DMS 273 treated with DMSO at 0.1 percent for 48 hours (cell line): Measurements from ENCODE around the gene GABRA5.

Experiments
- DNase-seq: peaks from one replicate; lab custom pipeline; 2025; lab: John Stamatoyannopoulos, UW

The GABRA5 gene

GRCh38 chr15:26928051-26928450 lies 61.2 kb downstream of the GABRA5 start:
- DNase-seq: no peak

GRCh38 chr15:26929588-26929987 lies 62.7 kb downstream of the GABRA5 start:
- no peak for DNase-seq

GRCh38 chr15:26934848-26935247 lies 68.0 kb downstream of the GABRA5 start:
- no peak for DNase-seq

- DNase-seq: no peak
These were observed 68.5 kb downstream of the GABRA5 start for GRCh38 chr15:26935322-26935721.

- no peak for DNase-seq
These were observed 69.6 kb downstream of the GABRA5 start for GRCh38 chr15:26936502-26936901.

DNA sequence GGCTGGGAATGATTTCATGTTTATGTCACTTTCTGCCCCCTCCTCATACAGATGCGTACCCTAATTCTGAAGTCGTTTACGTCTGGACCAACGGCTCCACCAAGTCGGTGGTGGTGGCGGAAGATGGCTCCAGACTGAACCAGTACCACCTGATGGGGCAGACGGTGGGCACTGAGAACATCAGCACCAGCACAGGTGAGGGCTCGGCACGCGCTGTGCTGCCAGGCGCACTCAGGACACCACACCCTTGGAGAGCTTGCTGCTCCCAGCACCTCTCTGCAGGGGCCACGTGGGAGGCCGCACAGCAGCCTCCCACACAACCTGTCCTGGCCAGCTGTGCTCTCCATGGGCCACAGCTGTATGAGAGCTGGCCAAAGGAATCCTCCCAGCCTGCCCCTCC lies 70.3 kb downstream of the GABRA5 start:
- DNase-seq: no peak

- DNase-seq: no peak
These were observed 72.5 kb downstream of the GABRA5 start for GRCh38 chr15:26939398-26939797.

GRCh38 chr15:26941489-26941888 lies 74.6 kb downstream of the GABRA5 start:
- DNase-seq: no peak

- DNase-seq: no peak
These were observed 77.0 kb downstream of the GABRA5 start for GRCh38 chr15:26943866-26944265.

DNA sequence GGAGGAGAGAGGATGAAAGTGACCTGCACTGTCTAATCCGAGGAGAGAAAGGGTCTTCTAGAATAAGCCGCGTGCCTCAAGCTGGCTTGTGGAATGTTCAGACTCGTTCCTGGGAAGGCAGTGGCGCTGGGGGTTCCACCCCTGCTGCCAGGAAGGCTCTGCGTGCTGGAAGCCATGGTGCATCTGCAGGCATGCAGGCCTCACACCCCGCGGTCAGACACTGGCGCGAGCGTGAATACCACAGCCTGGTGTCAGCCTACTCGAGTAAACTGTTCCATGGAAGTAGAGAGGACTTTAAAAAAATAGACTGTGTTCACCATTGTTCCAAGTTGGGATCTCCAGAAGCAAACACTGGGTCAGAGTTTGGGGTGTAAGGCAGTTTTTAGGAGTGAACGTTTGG lies 78.2 kb downstream of the GABRA5 start:
- DNase-seq: no peak

GRCh38 chr15:26950001-26950400 lies 83.1 kb downstream of the GABRA5 start:
- no peak for DNase-seq

GRCh38 chr15:26954403-26954802 lies 87.5 kb downstream of the GABRA5 start:
- no peak for DNase-seq

- DNase-seq: peak; percentile 18
These were observed 100.9 kb downstream of the GABRA5 start for GRCh38 chr15:26967719-26968269.

GRCh38 chr15:26968806-26969205 lies 101.9 kb downstream of the GABRA5 start:
- no peak for DNase-seq

DNA sequence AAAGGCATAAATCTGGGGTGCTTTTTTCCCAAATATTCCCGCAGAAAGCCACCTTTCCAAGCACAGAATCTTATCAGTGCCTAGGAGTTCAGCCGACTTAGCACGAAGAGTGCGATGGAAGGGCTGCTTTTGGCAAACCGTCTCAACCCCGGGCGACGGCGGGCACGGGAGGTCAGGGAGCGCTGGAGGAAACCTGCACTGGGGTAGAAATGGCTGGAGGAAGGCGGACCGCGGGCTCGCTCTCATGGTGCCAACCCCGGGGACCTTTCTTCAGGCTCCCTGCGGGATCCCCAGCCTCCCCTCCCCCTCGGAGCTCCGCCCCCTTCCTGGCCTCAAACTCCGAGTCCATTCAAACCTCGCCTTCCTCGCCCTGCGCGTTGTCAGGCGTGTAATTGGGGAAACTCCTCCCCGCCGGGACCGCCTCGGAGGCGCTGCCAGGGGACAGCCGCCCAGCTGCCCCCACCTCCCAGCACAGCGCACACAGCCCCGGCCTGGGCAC lies 103.9 kb downstream of the GABRA5 start, which contains the start of gene GABRG3:
TSS of gene GABRG3 (plus strand) at position 470 of the 499 bp plus-strand sequence.
- no peak for DNase-seq

- DNase-seq: no peak
These were observed 104.6 kb downstream of the GABRA5 start for GRCh38 chr15:26971271-26972018.

DNA sequence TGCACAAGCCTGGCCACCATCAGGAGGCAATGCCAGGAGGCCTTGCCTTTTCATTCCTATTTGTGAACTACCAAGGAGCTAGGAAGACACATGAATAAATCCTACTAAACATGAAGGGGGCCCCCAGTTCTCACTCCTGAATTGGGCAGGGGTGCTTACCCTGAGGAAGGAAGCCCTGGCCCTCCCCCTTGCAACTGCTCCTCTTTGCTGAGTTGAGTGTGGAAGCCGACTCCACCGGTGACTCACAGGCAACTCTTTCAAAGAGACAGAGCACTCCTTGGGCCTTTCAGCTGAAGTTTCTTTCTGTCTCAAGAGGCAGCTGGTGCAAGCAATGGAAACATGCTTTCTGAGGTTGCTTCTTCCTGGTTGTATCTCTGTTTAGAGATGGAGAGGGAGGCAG lies 105.8 kb downstream of the GABRA5 start:
- no peak for DNase-seq

- DNase-seq: peak; percentile 7
These were observed 107.4 kb downstream of the GABRA5 start for GRCh38 chr15:26974120-26974780.

- DNase-seq: no peak
These were observed 114.6 kb downstream of the GABRA5 start for GRCh38 chr15:26981492-26981891.

- no peak for DNase-seq
These were observed 117.0 kb downstream of the GABRA5 start for GRCh38 chr15:26983822-26984221.

DNA sequence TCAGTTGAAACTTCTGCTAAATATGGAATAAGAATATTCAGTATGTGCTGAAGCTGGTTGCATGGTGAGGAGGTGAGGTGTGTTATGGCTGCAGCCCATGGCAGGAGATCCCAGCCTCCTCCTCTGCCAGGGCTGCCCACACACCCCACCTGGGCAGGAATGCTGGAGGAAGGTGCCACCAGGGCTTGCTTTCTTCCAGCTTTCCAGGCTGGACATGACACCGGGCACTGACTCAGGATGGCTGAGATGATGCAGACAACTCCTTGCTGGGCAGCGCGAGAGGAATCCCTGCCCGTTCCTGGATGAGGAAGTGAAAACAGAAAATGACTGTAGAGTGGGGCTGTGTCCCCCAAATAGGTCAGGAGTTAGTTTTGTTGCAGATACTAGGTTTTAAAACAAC lies 118.2 kb downstream of the GABRA5 start:
- DNase-seq: no peak

DNA sequence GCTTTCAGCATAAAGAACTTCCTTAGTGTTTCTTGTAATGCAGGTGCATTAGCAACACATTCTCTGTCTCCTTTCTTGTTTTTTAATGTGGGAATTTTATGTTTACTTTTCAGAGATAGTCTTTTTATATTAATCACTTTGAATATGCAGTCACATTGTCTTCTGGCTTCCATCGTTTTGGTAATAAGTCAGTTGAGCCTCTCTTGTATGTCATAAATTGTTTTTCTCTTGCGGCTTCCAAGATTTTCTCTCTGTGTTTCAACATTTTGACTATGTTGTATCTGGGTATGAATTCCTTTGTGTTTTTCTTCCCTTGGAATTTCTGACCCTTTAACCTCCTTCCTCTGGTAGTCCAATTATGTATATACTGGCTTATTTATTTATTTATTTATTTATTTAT lies 129.4 kb downstream of the GABRA5 start:
- DNase-seq: no peak
